ENCODE data around the gene SNPH.

The SNPH gene

DNA sequence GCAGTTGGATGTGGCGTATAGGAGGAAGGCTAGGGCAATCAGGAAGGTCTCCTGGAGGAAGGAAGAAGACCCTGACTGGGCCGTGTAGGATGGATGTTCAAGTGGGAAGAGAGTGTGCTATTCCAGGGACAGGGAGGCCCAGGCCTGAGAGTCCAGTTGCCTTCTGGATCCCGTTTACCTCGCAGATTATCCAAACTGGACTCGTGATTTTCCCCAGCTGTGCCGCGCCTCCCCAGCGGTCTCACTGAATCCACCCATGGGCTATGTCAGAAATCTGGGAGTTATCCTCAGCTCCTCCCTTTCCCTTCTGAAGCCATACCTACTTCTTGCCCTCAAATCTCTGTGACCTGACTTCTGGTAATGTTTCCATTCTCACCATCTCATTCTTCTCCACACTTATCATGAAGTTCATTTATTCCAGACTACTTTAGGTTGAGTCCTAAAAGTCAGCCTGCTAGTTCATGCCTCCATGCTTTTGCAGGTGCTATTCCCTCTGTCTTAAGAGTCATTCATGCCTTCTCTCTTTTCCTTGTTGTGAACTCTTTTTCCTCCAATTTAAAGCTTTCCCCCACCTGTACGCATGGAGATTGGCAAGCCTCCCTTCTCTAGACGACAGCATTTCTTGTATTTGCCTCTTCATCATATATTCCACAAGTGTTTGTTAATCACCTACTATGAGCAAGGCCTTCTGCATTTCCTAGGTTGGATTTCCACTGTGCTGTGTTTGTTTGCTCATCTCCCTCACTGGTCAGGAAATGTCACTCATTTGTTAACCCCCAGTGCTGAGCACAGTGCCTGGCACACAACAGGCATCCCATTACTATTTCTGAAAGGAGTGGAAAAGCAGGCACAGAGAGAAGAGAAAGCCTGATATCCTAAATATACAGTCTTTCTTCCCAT lies 60.2 kb downstream of the SNPH start:
- DNase-seq (ENCODE audit: low read depth in 2 of 2): peak; percentile 66 to 72
- TF ChIP-seq, protein P1, sequence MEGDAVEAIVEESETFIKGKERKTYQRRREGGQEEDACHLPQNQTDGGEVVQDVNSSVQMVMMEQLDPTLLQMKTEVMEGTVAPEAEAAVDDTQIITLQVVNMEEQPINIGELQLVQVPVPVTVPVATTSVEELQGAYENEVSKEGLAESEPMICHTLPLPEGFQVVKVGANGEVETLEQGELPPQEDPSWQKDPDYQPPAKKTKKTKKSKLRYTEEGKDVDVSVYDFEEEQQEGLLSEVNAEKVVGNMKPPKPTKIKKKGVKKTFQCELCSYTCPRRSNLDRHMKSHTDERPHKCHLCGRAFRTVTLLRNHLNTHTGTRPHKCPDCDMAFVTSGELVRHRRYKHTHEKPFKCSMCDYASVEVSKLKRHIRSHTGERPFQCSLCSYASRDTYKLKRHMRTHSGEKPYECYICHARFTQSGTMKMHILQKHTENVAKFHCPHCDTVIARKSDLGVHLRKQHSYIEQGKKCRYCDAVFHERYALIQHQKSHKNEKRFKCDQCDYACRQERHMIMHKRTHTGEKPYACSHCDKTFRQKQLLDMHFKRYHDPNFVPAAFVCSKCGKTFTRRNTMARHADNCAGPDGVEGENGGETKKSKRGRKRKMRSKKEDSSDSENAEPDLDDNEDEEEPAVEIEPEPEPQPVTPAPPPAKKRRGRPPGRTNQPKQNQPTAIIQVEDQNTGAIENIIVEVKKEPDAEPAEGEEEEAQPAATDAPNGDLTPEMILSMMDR (IDR thresholded peaks at IDR 0.05; ENCODE audit: low read depth, low read length): no peak
- H3K4me3 ChIP-seq (replicated peaks in 1 of 2; ENCODE audit: low read depth in 2 of 2, low read length in 2 of 2): peak overlapping the region; percentile 77 to 78

DNA sequence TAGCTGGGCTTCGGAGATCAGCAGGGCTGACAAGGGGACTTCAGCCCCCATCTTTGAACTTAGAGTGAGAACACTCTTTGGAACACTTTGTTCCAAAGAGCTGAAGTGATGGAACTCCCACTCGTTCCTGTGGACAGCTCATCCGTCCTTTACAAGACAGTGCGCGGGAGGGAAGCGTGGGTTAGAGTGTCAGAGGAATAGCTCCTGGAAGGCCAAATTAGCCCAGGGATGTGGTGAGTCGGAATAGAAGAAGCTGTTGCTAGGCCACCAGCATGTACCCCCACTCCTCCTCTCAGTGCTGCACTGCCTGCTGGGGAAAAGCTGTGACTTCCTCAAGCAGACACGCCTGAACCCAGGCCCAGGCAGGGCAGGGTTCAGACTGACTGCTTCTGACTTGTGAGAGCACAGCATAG lies 61.2 kb downstream of the SNPH start:
- DNase-seq (ENCODE audit: low read depth in 2 of 2): peak; percentile 83 to 85
- TF ChIP-seq, protein P1 (IDR thresholded peaks at IDR 0.05; ENCODE audit: low read depth, low read length): no peak
- H3K4me3 ChIP-seq (replicated peaks in 1 of 2; ENCODE audit: low read depth in 2 of 2, low read length in 2 of 2): no peak overlapping the region

DNA sequence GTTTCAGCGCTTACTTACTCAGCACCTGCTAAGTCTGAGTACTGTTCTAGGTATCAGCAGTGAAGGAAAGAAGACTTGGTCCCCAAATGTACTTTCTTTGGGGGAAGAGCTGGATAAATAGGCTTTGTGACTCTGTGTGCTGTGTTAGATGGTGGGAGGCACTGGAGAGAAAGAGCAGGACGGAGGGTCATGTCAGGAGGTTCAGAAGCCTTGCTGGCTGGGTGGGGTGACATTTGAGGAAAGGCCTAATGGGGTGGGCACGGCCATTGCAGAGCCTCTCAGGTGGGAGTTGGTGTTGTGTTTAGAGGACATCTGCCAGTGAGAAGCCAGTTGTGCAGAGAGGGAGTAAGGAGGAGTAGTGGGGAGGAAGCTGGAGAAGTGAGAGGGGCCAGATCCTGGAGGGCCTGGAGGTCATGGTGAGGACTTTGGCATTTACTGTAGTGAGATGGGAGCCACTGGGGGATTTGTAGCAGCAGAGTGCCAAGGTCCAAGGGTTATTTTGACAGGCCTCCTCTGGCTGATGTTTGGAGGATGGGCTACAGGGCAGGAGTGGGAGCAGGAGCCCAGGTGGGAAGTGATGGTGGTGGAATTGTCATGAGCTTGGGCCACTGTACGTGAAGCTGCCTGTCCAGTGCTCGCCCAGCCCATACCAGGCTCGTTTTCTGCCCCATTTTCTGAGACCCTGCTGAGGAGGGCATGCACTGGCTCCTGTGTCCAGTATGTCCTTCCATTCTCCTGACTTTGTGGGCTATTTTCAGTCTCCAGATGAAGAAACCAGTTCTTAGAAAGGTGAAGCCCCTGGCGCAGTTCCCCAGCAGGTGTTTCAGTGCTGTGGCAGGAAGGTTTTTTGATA lies 62.0 kb downstream of the SNPH start:
- TF ChIP-seq, protein P1 (IDR thresholded peaks at IDR 0.05; ENCODE audit: low read depth, low read length): no peak
- no peak for DNase-seq (ENCODE audit: low read depth in 2 of 2)
- H3K4me3 ChIP-seq (replicated peaks in 1 of 2; ENCODE audit: low read depth in 2 of 2, low read length in 2 of 2): no peak overlapping the region

DNA sequence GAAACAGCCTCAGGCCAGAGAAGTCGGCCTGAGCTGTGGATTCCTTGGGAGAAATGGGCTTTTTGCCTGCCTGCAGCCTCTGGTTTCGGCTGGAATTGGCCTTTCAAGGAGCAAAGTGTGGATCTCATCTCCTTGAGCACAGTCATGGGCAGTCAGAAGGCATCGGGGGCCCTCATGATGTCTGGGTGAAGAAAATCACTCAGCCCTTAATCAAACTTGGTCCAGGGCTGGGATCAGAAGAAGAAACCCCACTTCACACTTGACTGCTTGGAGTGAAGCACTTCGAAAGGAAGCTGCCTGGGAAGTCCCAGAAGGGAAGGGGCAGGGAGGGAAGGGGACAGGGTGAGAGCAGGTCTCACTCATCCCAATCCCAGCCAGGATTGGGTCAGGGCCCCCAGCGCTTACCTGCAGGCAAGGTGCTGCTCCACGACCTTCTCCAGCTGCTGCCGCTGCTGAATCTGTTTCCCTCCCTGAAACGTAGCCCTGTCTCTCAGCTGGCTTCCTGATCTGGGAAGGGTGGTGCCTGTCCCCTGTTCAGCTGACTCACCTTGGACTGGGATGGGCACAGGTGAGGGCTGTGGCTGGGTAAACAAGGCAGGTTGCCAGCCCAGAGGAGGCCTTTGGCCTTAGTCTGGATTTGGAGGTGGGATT lies 62.7 kb downstream of the SNPH start, which contains the start of gene SDCBP2:
SDCBP2 (minus strand) TSS at position 460 of the 651 bp plus-strand sequence. CDS start 8,723 bp downstream, outside the sequence.
- no peak within 1 kb of the TSS for H3K4me3 ChIP-seq (replicated peaks in 1 of 2; ENCODE audit: low read depth in 2 of 2, low read length in 2 of 2)
- TF ChIP-seq, protein P1 (IDR thresholded peaks at IDR 0.05; ENCODE audit: low read depth, low read length): no peak
- no peak for DNase-seq (ENCODE audit: low read depth in 2 of 2)

DNA sequence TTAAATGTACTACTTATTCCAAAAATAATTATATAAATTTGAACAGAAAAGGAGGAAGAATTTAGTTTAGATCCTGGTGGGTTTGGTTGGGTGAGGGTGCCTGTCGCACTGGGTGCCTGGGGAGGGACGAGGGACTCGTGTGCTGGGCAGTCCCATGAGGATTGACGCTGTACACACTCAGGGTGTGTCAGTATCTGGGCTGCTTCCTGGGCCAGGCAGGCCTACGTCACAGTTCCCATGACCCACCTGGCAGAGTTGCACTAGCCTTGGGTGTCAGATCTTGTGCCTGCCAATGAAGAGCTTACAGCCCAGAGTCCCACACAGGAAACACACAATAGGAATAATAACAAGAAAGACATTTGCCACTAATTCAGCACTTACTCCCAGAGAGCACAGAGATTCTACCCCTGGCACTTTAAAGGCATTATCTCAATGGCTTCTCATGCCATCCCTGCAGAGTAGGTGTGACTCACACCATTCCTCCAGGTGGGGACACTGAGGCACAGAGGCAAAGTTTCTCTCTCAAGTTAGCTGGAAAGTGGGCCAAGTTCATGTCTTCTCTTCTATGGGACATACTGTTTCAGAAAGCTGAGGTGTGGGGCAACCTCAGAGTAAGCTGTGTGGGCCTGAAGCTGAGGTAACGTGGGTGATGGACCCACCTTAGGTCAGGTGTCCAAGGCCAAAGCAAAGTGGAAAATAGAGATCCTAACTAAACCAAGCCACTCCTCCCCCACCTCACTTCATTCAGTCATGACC lies 64.2 kb downstream of the SNPH start:
- no peak overlapping the region for H3K4me3 ChIP-seq (replicated peaks in 1 of 2; ENCODE audit: low read depth in 2 of 2, low read length in 2 of 2)
- TF ChIP-seq, protein P1 (IDR thresholded peaks at IDR 0.05; ENCODE audit: low read depth, low read length): no peak
- DNase-seq (ENCODE audit: low read depth in 2 of 2): peak; percentile 79 to 87

DNA sequence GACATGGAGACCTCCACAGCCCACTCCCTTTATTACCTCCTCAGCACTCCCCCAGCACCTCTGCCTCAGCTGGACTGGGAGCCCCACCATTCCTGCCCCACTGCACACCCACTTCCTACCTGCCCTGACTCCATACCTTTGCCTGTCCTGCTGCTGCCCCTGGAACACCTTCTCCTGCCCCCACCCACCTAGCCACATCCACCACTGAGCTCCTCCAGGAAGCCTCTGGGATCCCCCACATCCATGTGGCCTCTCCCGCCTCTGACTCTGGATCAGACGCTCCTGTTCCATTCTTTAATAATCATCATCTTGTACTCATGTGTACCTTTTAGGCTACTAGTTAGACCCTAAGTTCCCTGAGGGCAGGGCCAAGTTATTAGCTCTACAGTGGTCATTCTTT lies 65.0 kb downstream of the SNPH start:
- DNase-seq (ENCODE audit: low read depth in 2 of 2): no peak
- H3K4me3 ChIP-seq (replicated peaks in 1 of 2; ENCODE audit: low read depth in 2 of 2, low read length in 2 of 2): no peak overlapping the region
- TF ChIP-seq, protein P1 (IDR thresholded peaks at IDR 0.05; ENCODE audit: low read depth, low read length): no peak

All from cardiac fibroblast (primary cell).